MM.1S (cell line): Measurements from ENCODE around the gene HGFAC.

Experiments
- CTCF ChIP-seq: fragments of 300-600 bp; sonication (generic); IDR thresholded peaks from 2 replicates; pipeline ENCODE4 v1.5.1; 2016; ENCODE audit warnings: antibody characterized with exemption, low read length, mixed read lengths
- EZH2phosphoT487 ChIP-seq: fragments of 300-600 bp; sonication (generic); IDR thresholded peaks from 2 replicates; pipeline ENCODE4 v1.6.1; 2018; ENCODE audit warnings: antibody characterized with exemption, low read length

DNA sequence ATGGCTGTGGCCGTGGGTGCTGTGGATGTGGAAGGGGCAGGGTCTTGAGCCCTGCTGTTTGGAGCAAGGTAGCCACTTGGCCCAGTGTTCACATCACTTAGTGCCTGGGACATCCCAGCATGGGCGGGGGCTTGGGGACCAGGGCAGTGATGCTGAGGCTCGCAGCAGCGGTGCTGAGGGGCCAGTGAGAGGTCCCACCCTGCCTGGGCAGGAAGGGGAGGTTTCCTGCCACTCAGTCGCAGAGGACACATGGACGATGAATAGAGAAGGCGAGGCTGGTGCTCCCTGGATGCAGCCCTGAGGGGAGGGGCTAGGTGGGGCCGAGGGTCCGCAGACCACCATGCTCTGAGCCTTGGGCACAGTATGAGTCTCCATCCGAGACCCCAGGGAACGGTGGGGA is 47.1 kb downstream of the HGFAC start:
- TF ChIP-seq CTCF (no peak), EZH2phosphoT487 (no peak)
